Adrenal gland (tissue), 12 donors: ENCODE results near the gene ERC2. TPM values are rescaled to one million over a fixed set of nuclear protein-coding genes. Genes with fewer than 3 reads are reported as not detected.
"Not testable (repeated sequence)": the region's sequence is repeated elsewhere in the genome, so short reads cannot be mapped to it uniquely, and the experiment has no call there.

Experiments used
- DNase-seq, 7 donors: peaks; one replicate each; pipeline ENCODE4 v3.0.0-alpha.2; 2019 to 2020
- H3K27ac ChIP-seq, 5 donors: fragments of 200-600 bp; sonication (generic) in 4 of 5; 1 replicate in 3 of 5; 2 replicates in 2 of 5; pipeline versions ENCODE4 v1.5.1 to v1.8.0; 2016 to 2020; ENCODE audit warnings: mild to moderate bottlenecking in 1 of 5
- H3K27me3 ChIP-seq: fragments of 200-600 bp; 2 replicates; pipeline ENCODE4 v1.8.0; 2021
- H3K36me3 ChIP-seq, 2 donors: fragments of 200-600 bp; replicated peaks in 1 of 2; 1 replicate in 1 of 2; 2 replicates in 1 of 2; pipeline versions ENCODE4 v1.5.1 to v1.8.0; 2018 to 2022
- H3K4me1 ChIP-seq, 2 donors: fragments of 200-600 bp; replicated peaks in 1 of 2; 1 replicate in 1 of 2; 2 replicates in 1 of 2; pipeline versions ENCODE4 v1.5.1 to v1.8.0; 2018 to 2021
- H3K4me3 ChIP-seq, 4 donors: fragments of 200-600 bp; sonication (generic) in 3 of 4; one replicate each; pipeline ENCODE4 v1.5.1; 2016 to 2018
- H3K9me3 ChIP-seq, 3 donors: fragments of 200-600 bp; sonication (generic) in 1 of 3; replicated peaks in 1 of 3; 1 replicate in 2 of 3; 2 replicates in 1 of 3; pipeline versions ENCODE4 v1.5.1 to v1.8.0; 2016 to 2021
- POLR2A ChIP-seq, 2 donors: fragments of 450-650 bp; IDR thresholded peaks; one replicate each; pipeline ENCODE4 v1.6.1; 2017; ENCODE audit warnings: antibody characterized with exemption in 2 of 2, mild to moderate bottlenecking in 2 of 2, moderate library complexity in 1 of 2
- WGBS, 4 donors: extraction: QIAGEN DNeasy Blood & Tissue Kit in 2 of 4; methylation state at CpG; one replicate each; pipeline versions ENCODE4 v1.1.5 to v1.1.7; 2013 to 2017; 5-methylcytosine and 5-hydroxymethylcytosine counted together
- intact Hi-C, 2 donors: fragments of 100-400 bp; cut with DNase I; formaldehyde crosslinking; loops; one replicate each; pipeline versions ENCODE4 v1.14.1 to v1.15.0; 2022 to 2023
- polyA plus RNA-seq, 3 donors: library from polyadenylated mRNA; stranded (reverse); fragments of 200-250 nt in 2 of 3; fragments of 350-450 nt in 1 of 3; fragmentation: Illumina TruSeq in 1 of 3; extraction: RNeasy Lipid Tissue Mini Kit (QIAGEN cat#74804) in 1 of 3; gene quantifications; one replicate each; pipeline ENCODE4 v1.2.3, GENCODE V29; 2013 to 2014
- total RNA-seq, 9 donors: library from RNA; depleted of rRNA in 4 of 9; stranded (reverse); fragments of >200 nt in 4 of 9; fragments of 120-200 nt in 1 of 9; fragmentation: NEBNext Ultra II Directional in 1 of 9; extraction: Animal tissue kit (Norgen Biotek cat#: 25700) in 1 of 9; gene quantifications; one replicate each; pipeline versions ENCODE4 v1.1.0 to v1.2.4, GENCODE V29; 2013 to 2023
- TF ChIP-seq, protein P1 (sequence below), 6 experiments: fragments of 450-650 bp in 4 of 6; fragments of 200-600 bp in 2 of 6; sonication (generic) in 1 of 6; IDR thresholded peaks; 1 replicate in 5 of 6; 2 replicates in 1 of 6; pipeline versions ENCODE4 v1.5.1 to v1.8.0; 2016 to 2021; ENCODE audit warnings: antibody characterized with exemption in 6 of 6, mild to moderate bottlenecking in 2 of 6, moderate library complexity in 1 of 6
- donor health status: healthy with polysubstance abuse.
- donor health status: Bipolar disorder and iron deficiency.
- donor health status: DM: yes; HTN: yes; CAD: no.
- donor health status: DM: no; HTN: no; CAD: no.
- donor health status: DM: no; HTN: no; CAD: no.
- donor health status: DM: yes; HTN: yes; CAD: no.

ERC2 gene
- total and polyA plus RNA-seq, 12 donors: 0.47 to 5.8 (median 1.5) TPM

GRCh38 chr3:55842204-55842603 lies 626.1 kb downstream of the ERC2 start:
- no peaks in the 10 kb centered on the region for H3K9me3 ChIP-seq
- 60 to 80% (median 73%) methylated on average over 3 of the region's 3 CpGs for whole genome bisulfite sequencing, 4 donors
- intact Hi-C loops: no loop called here
- no peak for TF ChIP-seq POLR2A (IDR thresholded peaks at IDR 0.05)
- TF ChIP-seq, protein P1, sequence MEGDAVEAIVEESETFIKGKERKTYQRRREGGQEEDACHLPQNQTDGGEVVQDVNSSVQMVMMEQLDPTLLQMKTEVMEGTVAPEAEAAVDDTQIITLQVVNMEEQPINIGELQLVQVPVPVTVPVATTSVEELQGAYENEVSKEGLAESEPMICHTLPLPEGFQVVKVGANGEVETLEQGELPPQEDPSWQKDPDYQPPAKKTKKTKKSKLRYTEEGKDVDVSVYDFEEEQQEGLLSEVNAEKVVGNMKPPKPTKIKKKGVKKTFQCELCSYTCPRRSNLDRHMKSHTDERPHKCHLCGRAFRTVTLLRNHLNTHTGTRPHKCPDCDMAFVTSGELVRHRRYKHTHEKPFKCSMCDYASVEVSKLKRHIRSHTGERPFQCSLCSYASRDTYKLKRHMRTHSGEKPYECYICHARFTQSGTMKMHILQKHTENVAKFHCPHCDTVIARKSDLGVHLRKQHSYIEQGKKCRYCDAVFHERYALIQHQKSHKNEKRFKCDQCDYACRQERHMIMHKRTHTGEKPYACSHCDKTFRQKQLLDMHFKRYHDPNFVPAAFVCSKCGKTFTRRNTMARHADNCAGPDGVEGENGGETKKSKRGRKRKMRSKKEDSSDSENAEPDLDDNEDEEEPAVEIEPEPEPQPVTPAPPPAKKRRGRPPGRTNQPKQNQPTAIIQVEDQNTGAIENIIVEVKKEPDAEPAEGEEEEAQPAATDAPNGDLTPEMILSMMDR (IDR thresholded peaks at IDR 0.05): no peak
- no peak overlapping the region for H3K27ac ChIP-seq
- no peak overlapping the region for H3K4me3 ChIP-seq
- no peaks in the 10 kb centered on the region for H3K27me3 ChIP-seq
- no peak for DNase-seq
- H3K36me3 ChIP-seq: no peaks in the 10 kb centered on the region
- no peaks in the 10 kb centered on the region for H3K4me1 ChIP-seq

GRCh38 chr3:55831876-55832275 lies 636.4 kb downstream of the ERC2 start:
- H3K27me3 ChIP-seq, H3K4me3 ChIP-seq, H3K36me3 ChIP-seq, H3K9me3 ChIP-seq, DNase-seq, H3K4me1 ChIP-seq, H3K27ac ChIP-seq, intact Hi-C loops: not testable (repeated sequence)
- 68 to 91% (median 82%) methylated on average over 4 to 13 of the region's 13 CpGs for WGBS, 4 donors

- H3K9me3 ChIP-seq: no peaks in the 10 kb centered on the region
- no peak overlapping the region for H3K27ac ChIP-seq
- WGBS, 4 donors: 71 to 90% (median 83%) methylated on average over 2 of the region's 2 CpGs
- intact Hi-C loops: no loop called here
- no peaks in the 10 kb centered on the region for H3K36me3 ChIP-seq
- TF ChIP-seq POLR2A (IDR thresholded peaks at IDR 0.05): no peak
- TF ChIP-seq, protein P1 (IDR thresholded peaks at IDR 0.05): no peak
- H3K4me1 ChIP-seq: no peaks in the 10 kb centered on the region
- no peak overlapping the region for H3K4me3 ChIP-seq
- H3K27me3 ChIP-seq: no peaks in the 10 kb centered on the region
- DNase-seq: no peak
Measured at GRCh38 chr3:55828712-55829111, 639.6 kb downstream of the ERC2 start.

DNA sequence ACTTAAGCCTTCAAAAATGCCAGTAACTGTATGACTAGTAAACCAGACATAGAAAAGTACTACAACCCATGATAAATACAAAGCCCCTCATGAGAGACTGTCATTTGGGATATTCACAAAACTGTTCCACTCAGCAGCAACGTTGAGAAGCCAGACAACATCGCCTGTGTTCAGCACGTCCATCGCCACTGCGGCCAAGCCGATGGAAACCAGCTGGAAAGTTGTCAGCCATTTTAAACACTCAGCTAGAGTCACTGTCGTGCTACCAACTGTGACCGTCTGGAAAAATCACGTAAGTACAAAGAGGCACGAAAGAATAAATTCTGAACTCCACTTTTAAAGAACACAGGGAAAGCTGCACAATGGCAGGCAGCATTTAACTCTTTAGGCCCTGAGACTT lies 640.5 kb downstream of the ERC2 start:
- DNase-seq: no peak
- no peaks in the 10 kb centered on the region for H3K36me3 ChIP-seq
- TF ChIP-seq, protein P1 (IDR thresholded peaks at IDR 0.05): no peak
- TF ChIP-seq POLR2A (IDR thresholded peaks at IDR 0.05): no peak
- H3K27ac ChIP-seq: no peak overlapping the region
- H3K4me3 ChIP-seq: no peak overlapping the region
- WGBS, 4 donors: 71 to 83% (median 80%) methylated on average over 10 of the region's 10 CpGs
- no peaks in the 10 kb centered on the region for H3K9me3 ChIP-seq
- intact Hi-C loops: no loop called here
- H3K27me3 ChIP-seq: no peaks in the 10 kb centered on the region
- no peaks in the 10 kb centered on the region for H3K4me1 ChIP-seq

DNA sequence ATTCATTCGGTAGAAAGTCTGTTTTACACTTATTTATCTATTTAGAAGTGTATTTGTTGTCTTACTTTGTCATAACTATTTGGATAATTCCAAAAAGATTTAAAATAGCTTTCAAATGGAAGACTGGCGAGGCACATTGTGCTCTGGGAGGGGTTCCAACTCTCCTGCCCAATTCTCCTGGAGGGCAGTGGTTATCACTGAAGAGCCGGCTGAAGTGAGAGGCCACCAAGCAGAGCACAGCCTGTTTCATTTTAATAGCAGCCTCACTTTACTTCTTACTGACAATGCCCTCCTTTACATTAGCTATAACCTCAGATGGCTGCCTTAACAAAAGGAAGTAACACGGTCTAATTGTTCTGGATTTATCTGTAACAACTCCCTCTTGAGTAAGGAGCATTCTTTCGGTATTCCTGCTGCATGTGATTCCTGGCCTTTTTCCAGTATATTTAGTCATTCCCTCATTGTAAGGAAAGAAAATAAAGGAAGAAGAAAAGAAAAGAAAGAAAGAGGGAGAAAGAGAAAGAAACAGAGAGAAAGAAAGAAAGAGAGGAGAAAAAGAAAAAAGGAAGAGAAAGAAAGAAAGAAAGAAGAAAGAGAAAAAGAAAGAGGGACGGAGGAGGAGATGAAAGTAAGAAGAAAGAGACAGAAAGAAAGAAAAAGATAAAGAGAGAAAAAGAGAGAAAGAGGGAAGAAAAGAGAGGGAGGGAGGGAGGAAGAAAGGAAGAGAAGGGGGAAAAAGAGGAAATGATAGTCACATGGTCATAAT lies 641.4 kb downstream of the ERC2 start:
- H3K4me1 ChIP-seq: no peaks in the 10 kb centered on the region
- no peaks in the 10 kb centered on the region for H3K27me3 ChIP-seq
- intact Hi-C loops: no loop called here
- H3K9me3 ChIP-seq: no peaks in the 10 kb centered on the region
- DNase-seq: no peak
- no peaks in the 10 kb centered on the region for H3K36me3 ChIP-seq
- no peak overlapping the region for H3K4me3 ChIP-seq
- no peak overlapping the region for H3K27ac ChIP-seq
- TF ChIP-seq, protein P1 (IDR thresholded peaks at IDR 0.05): no peak
- no peak for TF ChIP-seq POLR2A (IDR thresholded peaks at IDR 0.05)
- 68 to 72% (median 70%) methylated on average over 6 of the region's 6 CpGs for WGBS, 4 donors
